Activated naive CD8-positive, alpha-beta T cell treated with anti-CD3 and anti-CD28 coated beads for 36 hours (primary cell): ENCODE data around the gene ERC1. TPM values are rescaled to one million over a fixed set of nuclear protein-coding genes. Genes with fewer than 3 reads are reported as not detected.

Experiments
- DNase-seq: peaks from one replicate; pipeline ENCODE4 v3.0.0; 2021
- H3K27ac Mint-ChIP-seq: one replicate; pipeline ENCODE4 v1.8.0; 2022; ENCODE audit warnings: mild to moderate bottlenecking, moderate library complexity, mixed read lengths
- H3K27me3 Mint-ChIP-seq: one replicate; pipeline ENCODE4 v1.8.0; 2022; ENCODE audit warnings: mild to moderate bottlenecking, mixed read lengths
- H3K36me3 Mint-ChIP-seq: one replicate; pipeline ENCODE4 v1.8.0; 2021; ENCODE audit warnings: mild to moderate bottlenecking, mixed read lengths
- H3K4me1 Mint-ChIP-seq: one replicate; pipeline ENCODE4 v1.8.0; 2021; ENCODE audit warnings: mixed read lengths
- H3K4me3 Mint-ChIP-seq: one replicate; pipeline ENCODE4 v1.8.0; 2022; ENCODE audit warnings: mild to moderate bottlenecking, moderate library complexity, mixed read lengths
- H3K9me3 Mint-ChIP-seq: one replicate; pipeline ENCODE4 v1.8.0; 2022; ENCODE audit warnings: mixed read lengths
- total RNA-seq, 2 experiments: library from RNA; stranded (reverse); gene quantifications; one replicate each; pipeline ENCODE4 v1.2.3, GENCODE V29; 2021

ERC1 gene
- total RNA-seq, 2 experiments from 2014 or later: 24.0 to 25.5 TPM

GRCh38 chr12:1287446-1287975 is 296.5 kb downstream of the ERC1 start:
- no peak for DNase-seq
- Mint-ChIP-seq H3K4me3 (no peak overlapping the region), H3K27ac (no peak overlapping the region), H3K4me1 (peaks cover 6% of the 10 kb centered on the region), H3K9me3 (no peaks in the 10 kb centered on the region), H3K27me3 (no peaks in the 10 kb centered on the region), H3K36me3 (peaks cover 7% of the 10 kb centered on the region)

GRCh38 chr12:1288333-1288732 is 297.3 kb downstream of the ERC1 start:
- Mint-ChIP-seq H3K4me3 (no peak overlapping the region), H3K9me3 (no peaks in the 10 kb centered on the region), H3K36me3 (peaks cover 7% of the 10 kb centered on the region), H3K4me1 (peaks cover 6% of the 10 kb centered on the region), H3K27me3 (no peaks in the 10 kb centered on the region), H3K27ac (no peak overlapping the region)
- no peak for DNase-seq

GRCh38 chr12:1289371-1290155 is 298.5 kb downstream of the ERC1 start:
- H3K4me3 Mint-ChIP-seq: no peak overlapping the region
- H3K4me1 Mint-ChIP-seq: peaks cover 4% of the 10 kb centered on the region
- no peak overlapping the region for H3K27ac Mint-ChIP-seq
- no peaks in the 10 kb centered on the region for H3K27me3 Mint-ChIP-seq
- no peak for DNase-seq
- H3K9me3 Mint-ChIP-seq: no peaks in the 10 kb centered on the region
- H3K36me3 Mint-ChIP-seq: peaks cover 7% of the 10 kb centered on the region

- no peaks in the 10 kb centered on the region for H3K27me3 Mint-ChIP-seq
- H3K9me3 Mint-ChIP-seq: no peaks in the 10 kb centered on the region
- H3K4me1 Mint-ChIP-seq: no peaks in the 10 kb centered on the region
- H3K36me3 Mint-ChIP-seq: peaks cover 7% of the 10 kb centered on the region
- no peak for DNase-seq
- H3K4me3 Mint-ChIP-seq: no peak overlapping the region
- no peak overlapping the region for H3K27ac Mint-ChIP-seq
Measured at GRCh38 chr12:1290716-1291115, 299.7 kb downstream of the ERC1 start.

GRCh38 chr12:1291601-1292332 is 300.7 kb downstream of the ERC1 start:
- H3K36me3 Mint-ChIP-seq: peaks cover 10% of the 10 kb centered on the region
- H3K4me1 Mint-ChIP-seq: no peaks in the 10 kb centered on the region
- H3K27ac Mint-ChIP-seq: no peak overlapping the region
- no peaks in the 10 kb centered on the region for H3K9me3 Mint-ChIP-seq
- no peaks in the 10 kb centered on the region for H3K27me3 Mint-ChIP-seq
- H3K4me3 Mint-ChIP-seq: no peak overlapping the region
- no peak for DNase-seq

- no peak for DNase-seq
- H3K27ac Mint-ChIP-seq: no peak overlapping the region
- H3K4me3 Mint-ChIP-seq: no peak overlapping the region
Measured at GRCh38 chr12:1293901-1294300, 302.9 kb downstream of the ERC1 start.

GRCh38 chr12:1297206-1297605 is 306.2 kb downstream of the ERC1 start:
- Mint-ChIP-seq H3K4me3 (no peak overlapping the region), H3K9me3 (peaks cover 4% of the 10 kb centered on the region), H3K4me1 (no peaks in the 10 kb centered on the region), H3K36me3 (peaks cover 23% of the 10 kb centered on the region), H3K27ac (no peak overlapping the region), H3K27me3 (no peaks in the 10 kb centered on the region)
- DNase-seq: no peak

More at GRCh38 chr12:1293901-1294300, 302.9 kb downstream of the ERC1 start:
- Mint-ChIP-seq H3K36me3 (peaks cover 21% of the 10 kb centered on the region), H3K4me1 (no peaks in the 10 kb centered on the region), H3K9me3 (peaks cover 1% of the 10 kb centered on the region), H3K27me3 (no peaks in the 10 kb centered on the region)

- H3K9me3 Mint-ChIP-seq: peaks cover 4% of the 10 kb centered on the region
- no peak overlapping the region for H3K27ac Mint-ChIP-seq
- no peaks in the 10 kb centered on the region for H3K4me1 Mint-ChIP-seq
- no peak overlapping the region for H3K4me3 Mint-ChIP-seq
- no peaks in the 10 kb centered on the region for H3K27me3 Mint-ChIP-seq
- DNase-seq: no peak
- H3K36me3 Mint-ChIP-seq: peaks cover 23% of the 10 kb centered on the region
Measured at GRCh38 chr12:1297639-1298175, 306.7 kb downstream of the ERC1 start.

GRCh38 chr12:1300460-1300859 is 309.4 kb downstream of the ERC1 start:
- DNase-seq: no peak
- Mint-ChIP-seq H3K4me1 (no peaks in the 10 kb centered on the region), H3K27ac (no peak overlapping the region), H3K9me3 (peaks cover 4% of the 10 kb centered on the region), H3K4me3 (no peak overlapping the region), H3K27me3 (no peaks in the 10 kb centered on the region), H3K36me3 (peaks cover 23% of the 10 kb centered on the region)

- no peak overlapping the region for H3K27ac Mint-ChIP-seq
- no peak for DNase-seq
- H3K27me3 Mint-ChIP-seq: no peaks in the 10 kb centered on the region
- no peaks in the 10 kb centered on the region for H3K4me1 Mint-ChIP-seq
- H3K36me3 Mint-ChIP-seq: peaks cover 20% of the 10 kb centered on the region
- H3K4me3 Mint-ChIP-seq: no peak overlapping the region
- peaks cover 4% of the 10 kb centered on the region for H3K9me3 Mint-ChIP-seq
Measured at GRCh38 chr12:1302201-1302870, 311.3 kb downstream of the ERC1 start.

GRCh38 chr12:1305063-1305434 is 314.0 kb downstream of the ERC1 start:
- Mint-ChIP-seq H3K4me1 (no peaks in the 10 kb centered on the region), H3K27ac (no peak overlapping the region), H3K4me3 (no peak overlapping the region), H3K27me3 (no peaks in the 10 kb centered on the region), H3K9me3 (peaks cover 2% of the 10 kb centered on the region), H3K36me3 (peaks cover 9% of the 10 kb centered on the region)
- DNase-seq: no peak

GRCh38 chr12:1305791-1306500 is 314.9 kb downstream of the ERC1 start:
- H3K36me3 Mint-ChIP-seq: peaks cover 5% of the 10 kb centered on the region
- H3K9me3 Mint-ChIP-seq: no peaks in the 10 kb centered on the region
- H3K27me3 Mint-ChIP-seq: no peaks in the 10 kb centered on the region
- no peak for DNase-seq
- no peak overlapping the region for H3K27ac Mint-ChIP-seq
- no peak overlapping the region for H3K4me3 Mint-ChIP-seq
- no peaks in the 10 kb centered on the region for H3K4me1 Mint-ChIP-seq

GRCh38 chr12:1306817-1307216 is 315.8 kb downstream of the ERC1 start:
- Mint-ChIP-seq H3K4me1 (no peaks in the 10 kb centered on the region), H3K27ac (no peak overlapping the region), H3K4me3 (no peak overlapping the region), H3K36me3 (peaks cover 5% of the 10 kb centered on the region), H3K27me3 (no peaks in the 10 kb centered on the region), H3K9me3 (no peaks in the 10 kb centered on the region)
- DNase-seq: no peak

- Mint-ChIP-seq H3K36me3 (peaks cover 14% of the 10 kb centered on the region), H3K27me3 (no peaks in the 10 kb centered on the region), H3K4me1 (no peaks in the 10 kb centered on the region), H3K27ac (no peak overlapping the region), H3K9me3 (no peaks in the 10 kb centered on the region), H3K4me3 (no peak overlapping the region)
- DNase-seq: no peak
Measured at GRCh38 chr12:1307796-1308195, 316.8 kb downstream of the ERC1 start.
